Sigmoid colon (tissue), 4 donors: ENCODE data around the gene ABHD6.

Source experiments
- CTCF ChIP-seq, 4 experiments: fragments of 450-650 bp in 3 of 4; fragments of 200-600 bp in 1 of 4; IDR thresholded peaks; one replicate each; pipeline ENCODE4 v1.5.1; 2016 to 2019; ENCODE audit warnings: antibody characterized with exemption in 4 of 4, mild to moderate bottlenecking in 3 of 4, moderate library complexity in 2 of 4
- POLR2A ChIP-seq, 2 donors: fragments of 450-650 bp; IDR thresholded peaks; one replicate each; pipeline ENCODE4 v1.6.1; 2016; ENCODE audit warnings: antibody characterized with exemption in 2 of 2, mild to moderate bottlenecking in 2 of 2, moderate library complexity in 2 of 2
- POLR2AphosphoS5 ChIP-seq, 4 donors: sonication (generic); formaldehyde crosslinking; IDR thresholded peaks; one replicate each; pipeline ENCODE4 v1.6.1; 2017; ENCODE audit warnings: antibody characterized with exemption in 4 of 4

GRCh38 chr3:58241306-58242044, 3.9 kb downstream of the ABHD6 start:
- TF ChIP-seq POLR2A (IDR thresholded peaks at IDR 0.05) (no peak), CTCF (IDR thresholded peaks at IDR 0.05) (no peak), POLR2AphosphoS5 (IDR thresholded peaks at IDR 0.05) (no peak)
